GM18873 (cell line): ENCODE results near the gene IL1B.

Source experiments
- ATAC-seq: cut with Tn5 transposase; IDR thresholded peaks from one replicate; pipeline ENCODE4 v1.9.1; 2021; ENCODE audit warnings: mild to moderate bottlenecking, moderate library complexity, moderate number of reproducible peaks; ENCODE audit not compliant: unreplicated experiment, low FRiP score

Gene IL1B

DNA sequence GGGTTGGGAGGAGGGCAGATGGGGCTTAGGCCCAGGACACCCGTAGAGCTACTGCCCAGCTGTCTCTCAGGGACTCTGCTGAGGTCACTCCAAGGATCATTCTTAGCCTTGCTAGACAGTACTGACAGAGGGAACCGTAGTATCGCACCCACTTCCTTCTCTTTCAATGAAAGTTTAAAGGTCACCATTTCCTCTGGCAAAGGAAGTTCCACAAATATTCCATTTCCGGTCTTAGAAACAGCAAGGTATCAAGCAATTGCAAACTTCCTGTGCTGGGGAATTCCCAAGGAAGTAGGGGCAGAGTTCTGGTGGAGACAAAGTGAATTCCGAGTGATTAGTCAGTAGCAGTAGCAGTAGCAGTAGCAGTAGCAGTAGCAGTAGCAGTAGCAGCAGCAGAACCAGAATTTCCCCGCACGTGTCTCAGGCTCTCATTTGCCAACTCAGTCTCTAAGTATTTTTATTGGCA lies 24.7 kb downstream of the IL1B start:
- no peak for ATAC-seq

GRCh38 chr2:112811276-112811831 lies 25.2 kb downstream of the IL1B start:
- ATAC-seq, result no peak

DNA sequence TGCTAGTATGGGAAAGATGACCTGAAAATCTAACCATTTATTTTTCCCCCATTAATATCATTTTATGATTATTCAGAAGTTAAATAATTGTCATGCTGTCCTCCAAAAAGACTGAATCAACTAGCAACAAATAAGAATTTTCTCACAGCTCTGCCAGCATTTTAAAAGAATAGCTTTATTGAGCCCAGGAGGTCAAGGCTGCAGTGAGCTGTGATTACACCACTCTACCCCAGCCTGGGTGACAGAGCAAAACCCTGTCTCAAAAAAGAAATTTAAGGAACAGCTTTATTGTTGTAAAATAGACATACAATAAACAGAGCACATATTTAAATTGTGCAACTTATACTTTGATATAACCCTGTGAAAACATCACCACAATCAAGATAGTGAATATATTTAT lies 27.5 kb downstream of the IL1B start:
- no peak for ATAC-seq

GRCh38 chr2:112807233-112807807 lies 29.3 kb downstream of the IL1B start:
- no peak for ATAC-seq

- peak; percentile 73 for ATAC-seq
Measured at GRCh38 chr2:112805542-112805941, 31.0 kb downstream of the IL1B start.

DNA sequence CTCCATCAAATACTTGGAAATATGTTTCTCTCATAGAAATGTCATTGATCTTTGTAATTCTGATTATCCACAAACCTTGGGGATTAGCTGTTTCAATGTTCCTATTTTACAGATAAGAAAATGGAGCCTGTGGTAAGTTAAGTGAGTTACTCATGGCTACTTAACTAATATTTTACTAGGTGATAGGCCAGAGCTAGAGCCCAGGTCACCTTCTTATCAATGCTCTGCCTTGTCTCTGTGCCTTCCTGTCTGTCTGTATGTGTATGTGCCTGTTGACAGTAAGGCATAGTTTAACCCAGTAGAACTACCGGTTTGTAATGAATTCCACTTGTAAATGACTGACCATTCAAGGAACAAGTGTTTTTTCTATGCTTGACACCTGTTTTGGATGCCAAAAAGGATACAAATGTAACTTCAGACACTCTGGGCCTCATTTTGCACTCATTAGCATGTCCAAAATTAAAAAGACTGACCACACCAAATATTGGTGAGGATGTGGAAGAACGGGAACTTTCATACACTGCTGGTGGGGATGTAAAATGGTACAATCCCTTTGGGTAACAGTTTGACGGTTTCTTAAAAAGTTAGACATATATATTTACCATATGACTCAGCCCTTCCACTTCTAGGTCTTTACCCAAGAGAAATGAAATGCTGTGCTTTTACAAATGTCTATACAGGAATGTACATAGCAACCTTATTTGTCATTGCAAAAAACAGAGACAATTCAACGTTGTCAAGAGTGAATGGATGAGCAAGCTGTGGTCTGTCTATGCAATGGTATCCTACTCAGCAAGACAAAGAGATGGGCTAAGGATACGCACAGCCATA lies 32.7 kb downstream of the IL1B start:
- peak; percentile 45 for ATAC-seq

- no peak for ATAC-seq
Measured at GRCh38 chr2:112800881-112801583, 35.5 kb downstream of the IL1B start.

- no peak for ATAC-seq
Measured at GRCh38 chr2:112798979-112799975, 37.3 kb downstream of the IL1B start.

DNA sequence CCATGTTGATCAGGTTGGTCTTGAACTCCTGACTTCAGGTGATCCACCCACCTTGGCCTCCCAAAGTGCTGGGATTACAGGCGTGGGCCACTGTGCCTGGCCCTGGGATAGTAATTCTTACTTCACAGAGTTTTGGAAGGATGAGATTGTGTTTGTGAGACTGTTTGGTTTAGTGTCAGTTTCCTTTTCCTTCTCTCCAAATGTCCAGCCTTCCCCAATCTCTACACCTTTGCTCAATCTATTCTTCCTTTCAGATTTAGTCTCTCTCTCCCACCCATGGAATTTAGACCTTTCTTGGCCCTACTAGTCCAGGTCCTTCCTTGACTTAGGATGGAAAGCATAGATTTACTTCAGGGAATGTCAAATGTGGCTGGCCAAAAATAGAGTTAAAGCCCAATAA lies 40.1 kb downstream of the IL1B start:
- no peak for ATAC-seq

DNA sequence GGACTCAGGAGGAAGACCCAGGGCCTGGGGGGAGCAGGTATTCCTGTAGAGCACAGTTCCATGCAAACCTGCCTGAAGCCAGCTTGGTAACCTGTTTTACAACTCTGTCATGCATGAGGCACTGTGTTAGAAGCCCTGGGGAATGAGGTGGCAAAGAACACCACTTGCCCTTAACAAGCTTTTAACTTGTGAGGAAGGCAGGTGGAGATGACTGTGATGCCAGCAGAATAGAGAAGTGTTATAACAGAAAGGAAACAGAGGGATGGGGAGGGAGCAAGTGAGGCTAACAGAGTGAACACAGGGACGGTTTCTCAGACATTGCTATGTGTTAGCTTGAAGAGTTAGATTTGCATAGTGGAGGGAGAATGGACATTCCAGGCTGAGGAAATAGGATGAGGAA lies 40.8 kb downstream of the IL1B start:
- ATAC-seq, result no peak

- ATAC-seq, result no peak
Measured at GRCh38 chr2:112794841-112795240, 41.7 kb downstream of the IL1B start.

GRCh38 chr2:112794131-112794733 lies 42.3 kb downstream of the IL1B start:
- no peak for ATAC-seq

DNA sequence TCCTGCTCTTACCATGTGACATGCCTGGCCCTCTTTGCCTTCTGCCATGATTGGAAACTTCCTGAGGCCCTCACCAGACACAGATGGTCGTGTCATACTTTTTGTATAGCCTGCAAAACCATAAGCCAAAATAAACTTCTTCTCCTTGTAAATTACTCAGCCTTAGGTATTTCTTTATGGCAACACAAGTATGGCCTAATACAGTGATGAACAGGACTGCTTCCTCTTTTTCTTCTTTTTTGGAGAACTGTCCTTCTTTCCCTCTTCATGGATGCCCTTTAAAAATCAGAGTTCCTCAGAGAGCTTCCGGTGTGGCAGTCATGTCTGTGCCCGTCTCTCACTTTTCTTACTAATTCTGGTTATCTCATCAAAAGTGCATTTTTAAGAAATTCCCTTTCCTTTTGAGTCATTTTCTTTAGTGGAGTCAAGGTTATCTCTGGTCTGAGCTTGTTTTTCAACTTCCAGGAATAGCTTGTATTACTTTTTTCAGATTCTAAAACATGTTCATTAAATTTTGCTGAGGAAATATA lies 43.1 kb downstream of the IL1B start:
- no peak for ATAC-seq

DNA sequence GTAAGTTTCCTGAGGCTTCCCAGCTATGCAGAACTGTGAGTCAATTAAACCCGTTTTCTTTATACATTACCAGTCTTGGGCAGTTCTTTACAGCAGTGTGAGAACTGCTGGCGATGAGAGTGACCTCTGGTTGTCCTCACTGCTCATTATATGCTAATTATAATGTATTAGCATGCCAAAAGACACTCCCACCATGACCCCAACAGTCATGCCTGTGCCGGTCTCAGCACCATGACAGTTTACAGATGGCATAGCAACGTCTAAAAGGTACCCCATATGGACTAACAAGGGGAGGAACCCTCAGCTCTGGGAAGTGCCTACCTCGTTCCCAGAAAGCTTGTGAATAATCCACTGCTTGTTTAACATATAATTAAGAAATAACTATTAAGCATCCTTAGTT lies 44.2 kb downstream of the IL1B start:
- no peak for ATAC-seq

DNA sequence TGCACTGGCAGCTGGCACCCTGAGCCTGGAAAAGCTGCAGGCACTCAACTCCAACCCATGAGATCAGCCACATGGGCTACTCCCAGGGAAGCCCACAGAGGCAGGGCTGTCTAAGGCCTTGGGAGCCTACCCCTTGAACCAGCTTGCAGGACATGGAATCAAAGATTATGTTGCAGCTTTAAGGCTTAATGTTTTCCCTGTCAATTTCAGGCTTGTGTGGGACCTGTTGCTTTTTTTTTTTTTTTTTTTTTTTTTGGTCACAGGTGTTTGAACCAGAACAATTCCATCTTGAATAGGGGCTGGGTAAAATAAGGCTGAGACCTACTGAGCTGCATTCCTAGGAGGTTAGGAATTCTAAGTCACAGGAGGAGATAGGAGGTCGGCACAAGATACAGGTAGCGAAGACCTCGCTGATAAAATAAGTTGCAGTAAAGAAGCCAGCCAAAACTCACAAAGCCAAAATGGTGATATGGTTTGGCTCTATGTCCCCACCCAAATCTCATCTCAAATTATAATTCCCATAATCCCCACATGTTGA lies 44.8 kb downstream of the IL1B start:
- ATAC-seq, result no peak

DNA sequence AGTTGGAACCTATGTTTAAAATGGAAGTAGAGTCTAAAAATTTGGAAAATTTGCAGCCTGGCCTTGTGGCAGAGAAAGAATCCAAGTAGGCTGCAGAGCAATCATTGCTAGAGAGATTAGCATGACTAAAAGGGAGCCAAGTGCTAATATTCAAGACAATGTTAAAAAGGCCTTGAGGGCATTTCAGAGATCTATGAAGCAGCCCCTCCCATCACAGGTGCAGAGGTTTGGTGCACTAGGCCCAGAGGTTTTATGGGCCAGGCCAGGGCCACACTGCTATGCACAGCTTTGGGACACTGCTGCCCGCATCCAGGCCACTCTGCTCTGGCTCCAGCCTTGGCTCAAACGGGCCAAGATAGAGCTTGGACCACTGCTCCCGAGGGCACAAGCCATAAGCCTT lies 45.6 kb downstream of the IL1B start:
- no peak for ATAC-seq

GRCh38 chr2:112790305-112790704 lies 46.3 kb downstream of the IL1B start:
- ATAC-seq, result no peak

- no peak for ATAC-seq
Measured at GRCh38 chr2:112789186-112789585, 47.4 kb downstream of the IL1B start.

GRCh38 chr2:112788653-112789052 lies 47.9 kb downstream of the IL1B start:
- ATAC-seq, result no peak
